ENCODE measurements around the gene TTLL10.

The TTLL10 gene

GRCh38 chr1:1132042-1132950, 41.4 kb upstream of the TTLL10 start:
- H3K4me1 ChIP-seq (ENCODE audit: insufficient read depth, poor library complexity, severe bottlenecking): no peaks in the 10 kb centered on the region
- ATAC-seq (ENCODE audit: low read depth): no peak
- no peak for DNase-seq (ENCODE audit: low spot score)
- H3K4me3 ChIP-seq (ENCODE audit: severe bottlenecking): no peak overlapping the region
- H3K9me3 ChIP-seq (ENCODE audit: severe bottlenecking): no peaks in the 10 kb centered on the region
- peaks cover 12% of the 10 kb centered on the region for H3K27me3 ChIP-seq (ENCODE audit: insufficient read depth, poor library complexity, severe bottlenecking)
- TF ChIP-seq, protein P1, sequence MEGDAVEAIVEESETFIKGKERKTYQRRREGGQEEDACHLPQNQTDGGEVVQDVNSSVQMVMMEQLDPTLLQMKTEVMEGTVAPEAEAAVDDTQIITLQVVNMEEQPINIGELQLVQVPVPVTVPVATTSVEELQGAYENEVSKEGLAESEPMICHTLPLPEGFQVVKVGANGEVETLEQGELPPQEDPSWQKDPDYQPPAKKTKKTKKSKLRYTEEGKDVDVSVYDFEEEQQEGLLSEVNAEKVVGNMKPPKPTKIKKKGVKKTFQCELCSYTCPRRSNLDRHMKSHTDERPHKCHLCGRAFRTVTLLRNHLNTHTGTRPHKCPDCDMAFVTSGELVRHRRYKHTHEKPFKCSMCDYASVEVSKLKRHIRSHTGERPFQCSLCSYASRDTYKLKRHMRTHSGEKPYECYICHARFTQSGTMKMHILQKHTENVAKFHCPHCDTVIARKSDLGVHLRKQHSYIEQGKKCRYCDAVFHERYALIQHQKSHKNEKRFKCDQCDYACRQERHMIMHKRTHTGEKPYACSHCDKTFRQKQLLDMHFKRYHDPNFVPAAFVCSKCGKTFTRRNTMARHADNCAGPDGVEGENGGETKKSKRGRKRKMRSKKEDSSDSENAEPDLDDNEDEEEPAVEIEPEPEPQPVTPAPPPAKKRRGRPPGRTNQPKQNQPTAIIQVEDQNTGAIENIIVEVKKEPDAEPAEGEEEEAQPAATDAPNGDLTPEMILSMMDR (IDR thresholded peaks at IDR 0.05; ENCODE audit: poor library complexity, severe bottlenecking): no peak
- no peaks in the 10 kb centered on the region for H3K36me3 ChIP-seq (ENCODE audit: low read depth)
- no peak overlapping the region for H3K27ac ChIP-seq (ENCODE audit: poor library complexity, severe bottlenecking)

DNA sequence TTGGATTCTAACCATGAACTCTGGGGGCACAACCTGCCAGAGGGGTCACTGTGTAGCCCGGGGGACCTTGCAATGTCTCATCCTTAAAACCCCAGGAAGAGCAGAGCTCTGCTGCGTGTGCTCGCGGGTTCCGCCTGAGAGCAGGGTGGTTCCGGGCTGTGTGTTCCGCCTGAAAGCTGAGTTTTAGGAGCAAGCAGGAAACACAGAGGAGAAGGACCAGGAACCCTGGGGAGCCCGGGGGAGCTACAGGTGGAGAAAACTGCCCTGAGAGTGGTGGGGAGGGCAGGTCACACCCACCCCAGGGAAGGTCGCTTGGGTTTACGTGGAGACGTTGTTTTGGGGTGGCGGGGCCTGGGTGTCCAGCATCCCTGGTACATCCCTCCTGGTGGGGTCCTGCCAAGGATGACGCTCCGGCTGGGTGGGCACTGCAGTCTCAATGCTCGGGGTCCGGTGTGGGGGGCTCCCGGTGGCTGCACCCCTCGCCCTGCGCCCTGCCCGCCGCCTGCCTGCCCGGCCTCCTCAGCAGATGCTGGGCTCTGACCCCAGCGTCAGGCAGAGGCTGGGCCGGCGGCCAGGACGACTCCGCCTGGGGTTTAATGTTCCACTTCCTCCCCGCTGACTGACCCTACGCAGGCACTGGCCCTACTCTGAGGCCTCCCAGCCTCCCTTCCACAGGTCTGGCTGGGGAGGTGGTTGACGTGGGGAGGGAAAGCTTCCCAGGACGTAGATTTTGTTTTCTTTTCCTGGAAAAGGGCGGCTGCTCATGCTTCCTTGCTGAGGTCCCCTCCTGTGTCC, 40.5 kb upstream of the TTLL10 start:
- Histone ChIP-seq H3K27me3 (ENCODE audit: insufficient read depth, poor library complexity, severe bottlenecking) (peaks cover 14% of the 10 kb centered on the region), H3K4me3 (ENCODE audit: severe bottlenecking) (no peak overlapping the region), H3K27ac (ENCODE audit: poor library complexity, severe bottlenecking) (no peak overlapping the region), H3K9me3 (ENCODE audit: severe bottlenecking) (no peaks in the 10 kb centered on the region), H3K4me1 (ENCODE audit: insufficient read depth, poor library complexity, severe bottlenecking) (no peaks in the 10 kb centered on the region), H3K36me3 (ENCODE audit: low read depth) (no peaks in the 10 kb centered on the region)
- ATAC-seq (ENCODE audit: low read depth) (no peak), DNase-seq (ENCODE audit: low spot score) (no peak)
- TF ChIP-seq, protein P1 (IDR thresholded peaks at IDR 0.05; ENCODE audit: poor library complexity, severe bottlenecking): no peak

DNA sequence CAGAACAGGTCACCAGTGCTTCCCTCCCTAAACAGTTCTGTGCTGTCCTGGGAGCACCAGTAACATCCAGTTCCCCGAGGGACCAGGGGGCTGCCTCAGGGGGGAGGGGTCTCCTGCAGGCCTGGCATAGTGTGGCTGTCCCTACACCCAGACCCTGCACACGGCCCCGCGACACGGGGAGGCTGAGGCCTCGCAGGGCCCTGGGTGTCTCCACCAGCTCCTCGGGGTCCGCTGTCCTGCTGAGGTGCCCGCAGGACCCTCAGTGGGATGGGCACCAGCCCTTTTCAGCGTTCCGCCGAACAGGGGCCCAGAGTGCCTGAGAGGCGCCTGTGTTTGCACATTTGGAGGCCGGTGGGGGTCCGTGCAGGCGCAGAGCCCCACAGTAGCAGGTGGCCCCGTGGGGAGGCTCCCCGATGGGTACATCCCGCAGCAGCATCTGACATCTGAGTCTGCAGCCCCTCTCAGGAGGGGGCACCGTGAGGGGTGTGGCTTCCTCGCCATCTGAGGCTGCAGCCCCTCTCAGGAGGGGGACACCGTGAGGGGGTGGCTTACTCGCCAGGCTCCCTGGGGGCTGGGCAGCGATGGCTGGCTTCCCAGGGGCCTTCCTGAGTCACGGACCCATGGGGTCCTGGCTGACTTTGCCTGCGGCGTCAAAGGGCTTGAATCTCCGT, 39.2 kb upstream of the TTLL10 start:
- Histone ChIP-seq H3K4me1 (ENCODE audit: insufficient read depth, poor library complexity, severe bottlenecking) (no peaks in the 10 kb centered on the region), H3K9me3 (ENCODE audit: severe bottlenecking) (no peaks in the 10 kb centered on the region), H3K27ac (ENCODE audit: poor library complexity, severe bottlenecking) (no peak overlapping the region), H3K4me3 (ENCODE audit: severe bottlenecking) (no peak overlapping the region), H3K36me3 (ENCODE audit: low read depth) (no peaks in the 10 kb centered on the region), H3K27me3 (ENCODE audit: insufficient read depth, poor library complexity, severe bottlenecking) (peaks cover 14% of the 10 kb centered on the region)
- TF ChIP-seq, protein P1 (IDR thresholded peaks at IDR 0.05; ENCODE audit: poor library complexity, severe bottlenecking): no peak
- DNase-seq (ENCODE audit: low spot score): no peak
- no peak for ATAC-seq (ENCODE audit: low read depth)

DNA sequence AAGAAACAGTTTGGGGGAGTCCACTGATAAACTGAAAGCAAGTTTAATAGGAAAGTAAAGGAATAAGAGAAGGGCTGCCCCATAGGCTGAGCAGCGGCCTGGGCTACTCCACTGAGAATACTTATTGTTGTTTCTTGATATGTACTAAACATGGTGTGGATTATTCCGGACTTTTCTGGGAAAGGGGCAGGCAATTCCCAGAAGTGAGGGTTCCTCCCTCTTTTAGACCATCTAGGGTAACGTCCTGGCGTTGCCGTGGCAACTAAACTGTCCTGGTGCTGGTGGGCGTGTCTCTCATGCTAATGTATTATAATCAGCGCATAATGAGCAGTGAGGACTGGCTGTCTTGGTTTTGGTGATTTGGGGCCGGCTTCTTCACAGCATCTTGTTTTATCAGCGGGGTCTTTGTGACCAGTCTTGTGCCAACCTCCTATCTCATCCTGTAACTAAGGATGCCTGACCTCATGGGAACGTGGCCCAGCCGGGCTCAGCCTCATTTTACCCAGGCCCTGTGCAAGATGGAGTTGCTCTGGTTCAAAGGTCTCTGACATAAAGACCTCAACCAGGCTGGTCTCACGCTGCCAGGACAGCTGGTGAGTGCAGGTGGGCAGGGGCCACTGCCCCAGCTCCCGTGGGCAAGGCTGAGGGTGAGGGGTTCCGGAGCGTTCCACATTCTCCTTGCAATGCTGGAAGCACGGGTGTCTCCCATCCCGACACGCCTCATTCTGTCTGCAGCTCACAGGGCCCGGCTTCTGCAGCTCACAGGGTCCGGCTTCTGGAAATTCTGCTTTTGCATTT, 38.1 kb upstream of the TTLL10 start:
- no peaks in the 10 kb centered on the region for H3K4me1 ChIP-seq (ENCODE audit: insufficient read depth, poor library complexity, severe bottlenecking)
- ATAC-seq (ENCODE audit: low read depth): no peak
- H3K27ac ChIP-seq (ENCODE audit: poor library complexity, severe bottlenecking): no peak overlapping the region
- no peaks in the 10 kb centered on the region for H3K36me3 ChIP-seq (ENCODE audit: low read depth)
- TF ChIP-seq, protein P1 (IDR thresholded peaks at IDR 0.05; ENCODE audit: poor library complexity, severe bottlenecking): no peak
- no peaks in the 10 kb centered on the region for H3K9me3 ChIP-seq (ENCODE audit: severe bottlenecking)
- no peak for DNase-seq (ENCODE audit: low spot score)
- peaks cover 14% of the 10 kb centered on the region for H3K27me3 ChIP-seq (ENCODE audit: insufficient read depth, poor library complexity, severe bottlenecking)
- no peak overlapping the region for H3K4me3 ChIP-seq (ENCODE audit: severe bottlenecking)

Data from RWPE2 (cell line).